ENCODE measurements around the gene SEC61G.

- TF ChIP-seq EZH2 (IDR thresholded peaks at IDR 0.05; ENCODE audit: borderline replicate concordance, insufficient read depth, low read depth, low read length, poor library complexity, severe bottlenecking) (no peak), CTCF (IDR thresholded peaks at IDR 0.05) (no peak)
These were observed 23.8 kb upstream of the SEC61G start for GRCh38 chr7:54782829-54783228.
